ENCODE results near the gene AP2A2. TPM values are rescaled to one million over a fixed set of nuclear protein-coding genes. Genes with fewer than 3 reads are reported as not detected.

AP2A2 gene
- total RNA-seq, 1 experiment from 2014 or later: 92.9 TPM

DNA sequence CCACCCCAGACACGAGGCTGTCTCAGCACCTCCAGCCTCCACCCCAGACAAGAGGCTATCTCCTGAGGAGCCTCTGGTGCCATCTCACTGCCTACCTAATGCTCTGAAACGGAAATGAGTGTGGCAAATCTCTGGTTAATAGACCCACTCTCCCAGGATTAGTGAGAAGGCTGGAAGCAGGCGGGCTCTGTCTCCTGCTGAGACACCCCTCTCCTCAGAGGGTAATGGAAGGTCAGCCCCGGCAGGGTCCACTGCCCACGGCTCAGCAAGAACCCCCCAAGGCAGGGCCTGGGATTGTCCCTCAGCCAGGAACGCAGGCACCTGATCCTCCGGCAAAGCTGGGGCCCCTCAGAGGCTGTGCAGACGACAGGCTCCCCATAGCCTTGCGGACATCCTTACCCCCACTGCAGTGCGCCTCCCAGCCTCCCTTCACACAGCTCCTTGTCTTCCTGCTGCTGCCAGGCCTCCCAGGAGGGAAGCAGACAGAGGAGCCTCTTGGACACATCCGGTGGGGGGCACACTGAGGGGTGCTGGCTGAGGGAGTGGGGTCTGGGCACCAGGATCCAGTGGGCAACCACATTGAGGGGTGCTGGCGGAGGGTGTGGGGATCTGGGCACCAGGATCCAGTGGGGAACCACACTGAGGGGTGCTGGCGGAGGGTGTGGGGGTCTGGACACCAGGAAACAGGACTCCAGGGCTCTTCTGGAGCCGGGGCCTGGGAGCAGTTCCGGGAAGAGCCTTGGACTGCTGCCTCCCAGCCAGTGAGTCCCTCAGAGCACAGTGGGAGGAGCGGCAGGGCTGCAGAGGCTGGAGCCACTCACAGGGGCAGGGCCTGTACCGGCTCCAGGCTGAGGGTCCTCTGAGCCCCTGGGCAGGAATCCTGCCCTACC lies 28.2 kb upstream of the AP2A2 start:
- Mint-ChIP-seq H3K36me3 (ENCODE audit: insufficient read depth, unreplicated experiment) (peaks cover 28% of the 10 kb centered on the region), H3K27me3 (ENCODE audit: unreplicated experiment) (no peaks in the 10 kb centered on the region), H3K4me1 (ENCODE audit: low read depth, unreplicated experiment) (no peaks in the 10 kb centered on the region), H3K27ac (ENCODE audit: unreplicated experiment) (no peak overlapping the region), H3K4me3 (ENCODE audit: low read depth, unreplicated experiment) (no peak overlapping the region), H3K9me3 (ENCODE audit: low read depth, unreplicated experiment) (no peaks in the 10 kb centered on the region)
- BruUV-seq (replicated peaks): no TSS peak
- TF ChIP-seq, protein P1, sequence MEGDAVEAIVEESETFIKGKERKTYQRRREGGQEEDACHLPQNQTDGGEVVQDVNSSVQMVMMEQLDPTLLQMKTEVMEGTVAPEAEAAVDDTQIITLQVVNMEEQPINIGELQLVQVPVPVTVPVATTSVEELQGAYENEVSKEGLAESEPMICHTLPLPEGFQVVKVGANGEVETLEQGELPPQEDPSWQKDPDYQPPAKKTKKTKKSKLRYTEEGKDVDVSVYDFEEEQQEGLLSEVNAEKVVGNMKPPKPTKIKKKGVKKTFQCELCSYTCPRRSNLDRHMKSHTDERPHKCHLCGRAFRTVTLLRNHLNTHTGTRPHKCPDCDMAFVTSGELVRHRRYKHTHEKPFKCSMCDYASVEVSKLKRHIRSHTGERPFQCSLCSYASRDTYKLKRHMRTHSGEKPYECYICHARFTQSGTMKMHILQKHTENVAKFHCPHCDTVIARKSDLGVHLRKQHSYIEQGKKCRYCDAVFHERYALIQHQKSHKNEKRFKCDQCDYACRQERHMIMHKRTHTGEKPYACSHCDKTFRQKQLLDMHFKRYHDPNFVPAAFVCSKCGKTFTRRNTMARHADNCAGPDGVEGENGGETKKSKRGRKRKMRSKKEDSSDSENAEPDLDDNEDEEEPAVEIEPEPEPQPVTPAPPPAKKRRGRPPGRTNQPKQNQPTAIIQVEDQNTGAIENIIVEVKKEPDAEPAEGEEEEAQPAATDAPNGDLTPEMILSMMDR (IDR thresholded peaks at IDR 0.05; ENCODE audit: unreplicated experiment): no peak
- CTCF ChIA-PET: interaction anchor here (0.5 to 2.1 kb wide), 6 partner anchors 44 to 154 kb away, joined by 3 to 6 read pairs (median 4); no protein-coding TSS in a partner anchor
- no peak for DNase-seq
- intact Hi-C loops (cut with micrococcal nuclease; ENCODE audit: unreplicated experiment): no loop called here

- no TSS peak for BruUV-seq (replicated peaks)
- no peaks in the 10 kb centered on the region for H3K4me1 Mint-ChIP-seq (ENCODE audit: low read depth, unreplicated experiment)
- no peak overlapping the region for H3K27ac Mint-ChIP-seq (ENCODE audit: unreplicated experiment)
Measured at GRCh38 chr11:898143-898511, 27.5 kb upstream of the AP2A2 start.

DNA sequence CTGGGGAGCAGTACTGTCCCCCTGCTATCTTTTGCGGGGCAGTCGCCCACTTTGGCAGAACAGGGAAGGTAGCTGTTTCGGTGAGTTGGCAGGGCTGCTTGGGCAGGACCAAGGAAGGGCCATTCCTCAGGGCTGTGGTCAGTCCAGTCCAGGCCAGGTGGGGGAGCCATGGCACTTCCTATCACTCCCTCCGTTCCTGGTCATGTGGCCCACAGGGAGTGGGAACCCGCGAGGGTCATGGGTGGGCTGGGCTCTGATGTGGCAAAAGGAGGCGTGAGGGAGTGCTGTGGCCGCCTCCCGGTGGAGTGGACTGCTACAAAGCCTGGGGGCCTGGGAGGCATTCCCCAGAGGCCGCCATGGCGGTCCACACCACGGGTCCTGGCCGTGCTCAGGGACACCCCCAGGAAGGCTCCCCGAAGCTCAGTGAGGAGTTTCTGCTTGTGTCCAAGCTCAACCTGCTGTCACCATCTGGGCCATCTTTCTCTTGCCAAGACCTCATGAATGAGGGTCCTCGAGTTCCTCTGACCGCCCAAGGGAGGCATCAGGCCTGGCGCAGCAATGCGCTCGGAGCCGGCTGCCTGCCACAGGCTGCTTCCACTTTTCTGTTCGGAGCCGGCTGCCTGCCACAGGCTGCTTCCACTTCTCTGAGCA lies 27.0 kb upstream of the AP2A2 start:
- BruUV-seq (replicated peaks): no TSS peak
- intact Hi-C loops (cut with micrococcal nuclease; ENCODE audit: unreplicated experiment): no loop called here
- Mint-ChIP-seq H3K4me1 (ENCODE audit: low read depth, unreplicated experiment) (no peaks in the 10 kb centered on the region), H3K9me3 (ENCODE audit: low read depth, unreplicated experiment) (no peaks in the 10 kb centered on the region), H3K27ac (ENCODE audit: unreplicated experiment) (no peak overlapping the region), H3K4me3 (ENCODE audit: low read depth, unreplicated experiment) (no peak overlapping the region), H3K36me3 (ENCODE audit: insufficient read depth, unreplicated experiment) (peaks cover 29% of the 10 kb centered on the region), H3K27me3 (ENCODE audit: unreplicated experiment) (no peaks in the 10 kb centered on the region)
- TF ChIP-seq, protein P1 (IDR thresholded peaks at IDR 0.05; ENCODE audit: unreplicated experiment): no peak
- peak; percentile 34 for DNase-seq
- CTCF ChIA-PET: interaction anchor here (1.0 to 2.1 kb wide), 4 partner anchors 53 to 152 kb away, joined by 3 to 6 read pairs (median 5); no protein-coding TSS in a partner anchor

More at GRCh38 chr11:898143-898511, 27.5 kb upstream of the AP2A2 start:
- Mint-ChIP-seq H3K36me3 (ENCODE audit: insufficient read depth, unreplicated experiment) (peaks cover 29% of the 10 kb centered on the region), H3K27me3 (ENCODE audit: unreplicated experiment) (no peaks in the 10 kb centered on the region), H3K9me3 (ENCODE audit: low read depth, unreplicated experiment) (no peaks in the 10 kb centered on the region), H3K4me3 (ENCODE audit: low read depth, unreplicated experiment) (no peak overlapping the region)
- peak; percentile 43 for DNase-seq
- intact Hi-C loops (cut with micrococcal nuclease; ENCODE audit: unreplicated experiment): no loop called here
- TF ChIP-seq, protein P1 (IDR thresholded peaks at IDR 0.05; ENCODE audit: unreplicated experiment): no peak
- CTCF ChIA-PET: interaction anchor here (0.5 to 2.1 kb wide), 5 partner anchors 54 to 153 kb away, joined by 3 to 6 read pairs (median 4); no protein-coding TSS in a partner anchor

- no peak overlapping the region for H3K27ac Mint-ChIP-seq (ENCODE audit: unreplicated experiment)
- no peaks in the 10 kb centered on the region for H3K27me3 Mint-ChIP-seq (ENCODE audit: unreplicated experiment)
- CTCF ChIA-PET: interaction anchor here (2.1 kb wide), 1 partner anchor 52 kb away, joined by 6 read pairs; no protein-coding TSS in a partner anchor
- no peaks in the 10 kb centered on the region for H3K4me1 Mint-ChIP-seq (ENCODE audit: low read depth, unreplicated experiment)
- no TSS peak for BruUV-seq (replicated peaks)
- H3K9me3 Mint-ChIP-seq (ENCODE audit: low read depth, unreplicated experiment): no peaks in the 10 kb centered on the region
- DNase-seq: no peak
- TF ChIP-seq, protein P1 (IDR thresholded peaks at IDR 0.05; ENCODE audit: unreplicated experiment): no peak
- H3K4me3 Mint-ChIP-seq (ENCODE audit: low read depth, unreplicated experiment): no peak overlapping the region
- intact Hi-C loops (cut with micrococcal nuclease; ENCODE audit: unreplicated experiment): no loop called here
- peaks cover 26% of the 10 kb centered on the region for H3K36me3 Mint-ChIP-seq (ENCODE audit: insufficient read depth, unreplicated experiment)
Measured at GRCh38 chr11:899724-900123, 25.9 kb upstream of the AP2A2 start.
